GM12878 (cell line): Measurements from ENCODE around the gene ZSCAN5B. TPM values are rescaled to one million over a fixed set of nuclear protein-coding genes. Genes with fewer than 3 reads are reported as not detected.

Experiments used
- CTCF ChIP-seq, 3 experiments: IDR thresholded peaks in 2 of 3; conservative IDR thresholded peaks in 1 of 3; 2 replicates each; pipeline ENCODE4 v1.5.1; 2011; ENCODE audit warnings: low read depth in 3 of 3, low read length in 3 of 3, mild to moderate bottlenecking in 3 of 3, control low read depth in 2 of 3, moderate library complexity in 2 of 3, inconsistent platforms in 1 of 3, mixed read lengths in 1 of 3; ENCODE audit not compliant: control insufficient read depth in 2 of 3, insufficient read depth in 1 of 3; ENCODE audit errors: extremely low read depth in 1 of 3
- EP300 ChIP-seq, 2 experiments: fragments of 150-350 bp in 1 of 2; IDR thresholded peaks; 2 replicates each; pipeline ENCODE4 v1.6.1; 2011 to 2012; ENCODE audit warnings: low read depth in 2 of 2, low read length in 2 of 2, borderline replicate concordance in 1 of 2, improper control_type of control experiment in 1 of 2, inconsistent platforms in 1 of 2; ENCODE audit not compliant: control insufficient read depth in 1 of 2
- NFYB ChIP-seq: IDR thresholded peaks from 2 replicates; pipeline ENCODE4 v1.6.1; 2011; ENCODE audit warnings: low read depth, mild to moderate bottlenecking, low read length, improper control_type of control experiment, moderate library complexity; ENCODE audit not compliant: insufficient read depth
- POU2F2 ChIP-seq: IDR thresholded peaks from 3 replicates; pipeline ENCODE4 v1.6.1; 2011; ENCODE audit warnings: low read depth, mild to moderate bottlenecking, low read length, borderline replicate concordance
- RFX5 ChIP-seq: IDR thresholded peaks from 2 replicates; pipeline ENCODE4 v1.6.1; 2011; ENCODE audit warnings: low read depth, low read length, improper control_type of control experiment
- ZBTB11 ChIP-seq: fragments of 450-650 bp; formaldehyde crosslinking; IDR thresholded peaks from 2 replicates; pipeline ENCODE4 v1.5.0; 2022; ENCODE audit warnings: mild to moderate bottlenecking, missing genetic modification characterization
- ZNF384 ChIP-seq: IDR thresholded peaks from 2 replicates; pipeline ENCODE4 v1.6.1; 2012; ENCODE audit warnings: low read depth, mild to moderate bottlenecking, low read length, improper control_type of control experiment, borderline replicate concordance
- polyA plus RNA-seq, 11 experiments: library from polyadenylated mRNA; depleted of rRNA in 4 of 11; unstranded in 6 of 11; stranded (reverse) in 5 of 11; fragments of >200 nt; fragmentation: Nextera tagmentation in 4 of 11; fragmentation: Illumina TruSeq in 1 of 11; extraction: Ambion mirVana in 4 of 11; extraction: Trizol in 1 of 11; gene quantifications; 1 replicate in 1 of 11; 2 replicates in 10 of 11; pipeline versions ENCODE4 v1.2.1 to v1.2.3, GENCODE V29; 2011 to 2016; ENCODE audit warnings: inconsistent platforms in 2 of 11, missing spikeins in 2 of 11, low read depth in 1 of 11
- total RNA-seq, 4 experiments: library from RNA; depleted of rRNA in 3 of 4; stranded (reverse); fragments of >200 nt in 3 of 4; fragmentation: Illumina TruSeq in 1 of 4; extraction: Trizol in 1 of 4; gene quantifications; 2 replicates each; pipeline versions ENCODE4 v1.2.1 to v1.2.3, GENCODE V29; 2013 to 2021
- TF ChIP-seq, protein P1 (sequence below): IDR thresholded peaks from 2 replicates; pipeline ENCODE4 v1.6.1; 2011; ENCODE audit warnings: mild to moderate bottlenecking, low read depth, low read length, moderate library complexity; ENCODE audit not compliant: insufficient replicate concordance
- TF ChIP-seq, protein P2 (sequence below): fragments of 450-650 bp; IDR thresholded peaks from 2 replicates; pipeline ENCODE4 v1.6.1; 2017; ENCODE audit warnings: low read depth, mild to moderate bottlenecking, moderate library complexity
- TF ChIP-seq, protein P3 (sequence below): fragments of 450-650 bp; IDR thresholded peaks from 2 replicates; pipeline ENCODE4 v1.6.1; 2017; ENCODE audit warnings: mild to moderate bottlenecking
- TF ChIP-seq, protein P4 (sequence below): fragments of 450-650 bp; IDR thresholded peaks from 2 replicates; pipeline ENCODE4 v1.6.1; 2016; ENCODE audit warnings: mild to moderate bottlenecking, moderate library complexity, borderline replicate concordance

The ZSCAN5B gene
- total and polyA plus RNA-seq, 10 of the 15 experiments (the other 5 are each of a cell fraction or from before 2014, with no cell fraction given): 0.04 TPM; not detected in 9

GRCh38 chr19:56140583-56141416 is 56.8 kb downstream of the ZSCAN5B start, which contains the start of gene ZNF444 (continued):
- TF ChIP-seq, protein P1, sequence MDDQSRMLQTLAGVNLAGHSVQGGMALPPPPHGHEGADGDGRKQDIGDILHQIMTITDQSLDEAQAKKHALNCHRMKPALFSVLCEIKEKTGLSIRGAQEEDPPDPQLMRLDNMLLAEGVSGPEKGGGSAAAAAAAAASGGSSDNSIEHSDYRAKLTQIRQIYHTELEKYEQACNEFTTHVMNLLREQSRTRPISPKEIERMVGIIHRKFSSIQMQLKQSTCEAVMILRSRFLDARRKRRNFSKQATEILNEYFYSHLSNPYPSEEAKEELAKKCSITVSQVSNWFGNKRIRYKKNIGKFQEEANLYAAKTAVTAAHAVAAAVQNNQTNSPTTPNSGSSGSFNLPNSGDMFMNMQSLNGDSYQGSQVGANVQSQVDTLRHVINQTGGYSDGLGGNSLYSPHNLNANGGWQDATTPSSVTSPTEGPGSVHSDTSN: no peak
- TF ChIP-seq CTCF (IDR thresholded peaks at IDR 0.05 in 2 of 3, conservative IDR thresholded peaks at IDR 0.05 in 1 of 3; ENCODE audit: control insufficient read depth in 2 of 3, extremely low read depth in 1 of 3, insufficient read depth in 1 of 3, low read depth in 3 of 3, low read length in 3 of 3): no peak
- TF ChIP-seq NFYB: no peak
- TF ChIP-seq EP300 (IDR thresholded peaks at IDR 0.05; ENCODE audit: borderline replicate concordance in 1 of 2, control insufficient read depth in 1 of 2, low read depth in 2 of 2, low read length in 2 of 2): no peak
- TF ChIP-seq ZBTB11: no peak
- no peak for TF ChIP-seq POU2F2
- peak; percentile 63 for TF ChIP-seq ZNF384
- TF ChIP-seq, protein P2, sequence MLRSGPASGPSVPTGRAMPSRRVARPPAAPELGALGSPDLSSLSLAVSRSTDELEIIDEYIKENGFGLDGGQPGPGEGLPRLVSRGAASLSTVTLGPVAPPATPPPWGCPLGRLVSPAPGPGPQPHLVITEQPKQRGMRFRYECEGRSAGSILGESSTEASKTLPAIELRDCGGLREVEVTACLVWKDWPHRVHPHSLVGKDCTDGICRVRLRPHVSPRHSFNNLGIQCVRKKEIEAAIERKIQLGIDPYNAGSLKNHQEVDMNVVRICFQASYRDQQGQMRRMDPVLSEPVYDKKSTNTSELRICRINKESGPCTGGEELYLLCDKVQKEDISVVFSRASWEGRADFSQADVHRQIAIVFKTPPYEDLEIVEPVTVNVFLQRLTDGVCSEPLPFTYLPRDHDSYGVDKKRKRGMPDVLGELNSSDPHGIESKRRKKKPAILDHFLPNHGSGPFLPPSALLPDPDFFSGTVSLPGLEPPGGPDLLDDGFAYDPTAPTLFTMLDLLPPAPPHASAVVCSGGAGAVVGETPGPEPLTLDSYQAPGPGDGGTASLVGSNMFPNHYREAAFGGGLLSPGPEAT: no peak
- TF ChIP-seq RFX5: no peak
- TF ChIP-seq, protein P3, sequence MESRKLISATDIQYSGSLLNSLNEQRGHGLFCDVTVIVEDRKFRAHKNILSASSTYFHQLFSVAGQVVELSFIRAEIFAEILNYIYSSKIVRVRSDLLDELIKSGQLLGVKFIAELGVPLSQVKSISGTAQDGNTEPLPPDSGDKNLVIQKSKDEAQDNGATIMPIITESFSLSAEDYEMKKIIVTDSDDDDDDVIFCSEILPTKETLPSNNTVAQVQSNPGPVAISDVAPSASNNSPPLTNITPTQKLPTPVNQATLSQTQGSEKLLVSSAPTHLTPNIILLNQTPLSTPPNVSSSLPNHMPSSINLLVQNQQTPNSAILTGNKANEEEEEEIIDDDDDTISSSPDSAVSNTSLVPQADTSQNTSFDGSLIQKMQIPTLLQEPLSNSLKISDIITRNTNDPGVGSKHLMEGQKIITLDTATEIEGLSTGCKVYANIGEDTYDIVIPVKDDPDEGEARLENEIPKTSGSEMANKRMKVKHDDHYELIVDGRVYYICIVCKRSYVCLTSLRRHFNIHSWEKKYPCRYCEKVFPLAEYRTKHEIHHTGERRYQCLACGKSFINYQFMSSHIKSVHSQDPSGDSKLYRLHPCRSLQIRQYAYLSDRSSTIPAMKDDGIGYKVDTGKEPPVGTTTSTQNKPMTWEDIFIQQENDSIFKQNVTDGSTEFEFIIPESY: no peak
- TF ChIP-seq, protein P4, sequence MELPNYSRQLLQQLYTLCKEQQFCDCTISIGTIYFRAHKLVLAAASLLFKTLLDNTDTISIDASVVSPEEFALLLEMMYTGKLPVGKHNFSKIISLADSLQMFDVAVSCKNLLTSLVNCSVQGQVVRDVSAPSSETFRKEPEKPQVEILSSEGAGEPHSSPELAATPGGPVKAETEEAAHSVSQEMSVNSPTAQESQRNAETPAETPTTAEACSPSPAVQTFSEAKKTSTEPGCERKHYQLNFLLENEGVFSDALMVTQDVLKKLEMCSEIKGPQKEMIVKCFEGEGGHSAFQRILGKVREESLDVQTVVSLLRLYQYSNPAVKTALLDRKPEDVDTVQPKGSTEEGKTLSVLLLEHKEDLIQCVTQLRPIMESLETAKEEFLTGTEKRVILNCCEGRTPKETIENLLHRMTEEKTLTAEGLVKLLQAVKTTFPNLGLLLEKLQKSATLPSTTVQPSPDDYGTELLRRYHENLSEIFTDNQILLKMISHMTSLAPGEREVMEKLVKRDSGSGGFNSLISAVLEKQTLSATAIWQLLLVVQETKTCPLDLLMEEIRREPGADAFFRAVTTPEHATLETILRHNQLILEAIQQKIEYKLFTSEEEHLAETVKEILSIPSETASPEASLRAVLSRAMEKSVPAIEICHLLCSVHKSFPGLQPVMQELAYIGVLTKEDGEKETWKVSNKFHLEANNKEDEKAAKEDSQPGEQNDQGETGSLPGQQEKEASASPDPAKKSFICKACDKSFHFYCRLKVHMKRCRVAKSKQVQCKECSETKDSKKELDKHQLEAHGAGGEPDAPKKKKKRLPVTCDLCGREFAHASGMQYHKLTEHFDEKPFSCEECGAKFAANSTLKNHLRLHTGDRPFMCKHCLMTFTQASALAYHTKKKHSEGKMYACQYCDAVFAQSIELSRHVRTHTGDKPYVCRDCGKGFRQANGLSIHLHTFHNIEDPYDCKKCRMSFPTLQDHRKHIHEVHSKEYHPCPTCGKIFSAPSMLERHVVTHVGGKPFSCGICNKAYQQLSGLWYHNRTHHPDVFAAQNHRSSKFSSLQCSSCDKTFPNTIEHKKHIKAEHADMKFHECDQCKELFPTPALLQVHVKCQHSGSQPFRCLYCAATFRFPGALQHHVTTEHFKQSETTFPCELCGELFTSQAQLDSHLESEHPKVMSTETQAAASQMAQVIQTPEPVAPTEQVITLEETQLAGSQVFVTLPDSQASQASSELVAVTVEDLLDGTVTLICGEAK: peak; percentile 81; the same call in 1 of the 2 replicates
